Astrocyte (in vitro differentiated cells and primary cell): ENCODE data around the gene MYO1E. TPM values are rescaled to one million over a fixed set of nuclear protein-coding genes. Genes with fewer than 3 reads are reported as not detected.

Source experiments
- DNase-seq: peaks from one replicate; pipeline ENCODE4 v3.0.0-alpha.2; 2010; ENCODE audit warnings: low read depth
- FAIRE-seq: peaks from 2 replicates; lab custom pipeline; 2011; peaks lifted over from hg19 to GRCh38; lab: Jason Lieb, UNC
- H2AFZ ChIP-seq: 2 replicates; pipeline ENCODE4 v1.6.0; 2012; ENCODE audit warnings: low read depth, low read length, inconsistent platforms
- H3K27ac ChIP-seq: 2 replicates; pipeline ENCODE4 v1.5.1; 2011; ENCODE audit warnings: low read depth, low read length, inconsistent platforms
- H3K27me3 ChIP-seq: 2 replicates; pipeline ENCODE4 v1.6.0; 2011; ENCODE audit warnings: low read length, inconsistent platforms; ENCODE audit not compliant: insufficient read depth
- H3K36me3 ChIP-seq: 2 replicates; pipeline ENCODE4 v1.5.1; 2011; ENCODE audit warnings: low read length, inconsistent platforms; ENCODE audit not compliant: insufficient read depth
- H3K4me1 ChIP-seq: 2 replicates; pipeline ENCODE4 v1.5.1; 2011; ENCODE audit warnings: low read length, inconsistent platforms; ENCODE audit not compliant: insufficient read depth
- H3K4me2 ChIP-seq: 2 replicates; pipeline ENCODE4 v1.6.0; 2012; ENCODE audit warnings: low read length, inconsistent platforms
- H3K4me3 ChIP-seq: 2 replicates; pipeline ENCODE4 v1.5.1; 2011; ENCODE audit warnings: low read depth, mild to moderate bottlenecking, low read length, inconsistent platforms; ENCODE audit not compliant: insufficient read depth
- H3K79me2 ChIP-seq: 2 replicates; pipeline ENCODE4 v1.6.0; 2012; ENCODE audit warnings: mild to moderate bottlenecking, low read length, inconsistent platforms; ENCODE audit not compliant: insufficient read depth
- H3K9ac ChIP-seq: 2 replicates; pipeline ENCODE4 v1.6.0; 2012; ENCODE audit warnings: mild to moderate bottlenecking, low read length, inconsistent platforms
- H3K9me3 ChIP-seq: 2 replicates; pipeline ENCODE4 v1.5.1; 2012; ENCODE audit warnings: low read depth, mild to moderate bottlenecking, low read length, inconsistent platforms; ENCODE audit not compliant: insufficient read depth
- H4K20me1 ChIP-seq: 2 replicates; pipeline ENCODE4 v1.6.0; 2012; ENCODE audit warnings: low read length, inconsistent platforms; ENCODE audit not compliant: insufficient read depth
- H3K27ac Mint-ChIP-seq: one replicate; pipeline ENCODE4 v1.8.0; 2021; ENCODE audit warnings: mild to moderate bottlenecking, mixed read lengths; ENCODE audit not compliant: unreplicated experiment
- H3K27me3 Mint-ChIP-seq: one replicate; pipeline ENCODE4 v1.8.0; 2021; ENCODE audit warnings: low read depth, mixed read lengths; ENCODE audit not compliant: unreplicated experiment
- H3K36me3 Mint-ChIP-seq: one replicate; pipeline ENCODE4 v1.8.0; 2021; ENCODE audit warnings: low read depth, mixed read lengths; ENCODE audit not compliant: unreplicated experiment
- H3K4me1 Mint-ChIP-seq: one replicate; pipeline ENCODE4 v1.8.0; 2021; ENCODE audit warnings: low read depth, mixed read lengths; ENCODE audit not compliant: unreplicated experiment
- H3K4me3 Mint-ChIP-seq: one replicate; pipeline ENCODE4 v1.8.0; 2021; ENCODE audit warnings: mild to moderate bottlenecking, moderate library complexity, mixed read lengths; ENCODE audit not compliant: unreplicated experiment
- H3K9me3 Mint-ChIP-seq: one replicate; pipeline ENCODE4 v1.8.0; 2021; ENCODE audit warnings: mild to moderate bottlenecking, mixed read lengths; ENCODE audit not compliant: unreplicated experiment
- CTCF ChIP-seq: IDR thresholded peaks from 2 replicates; pipeline ENCODE4 v1.5.1; 2011; ENCODE audit warnings: low read depth, mild to moderate bottlenecking, inconsistent platforms, low read length, moderate library complexity; ENCODE audit not compliant: insufficient read depth
- EZH2 ChIP-seq: IDR thresholded peaks from 2 replicates; pipeline ENCODE4 v1.6.1; 2012; ENCODE audit warnings: mild to moderate bottlenecking, low read length, inconsistent platforms; ENCODE audit not compliant: insufficient read depth
- total RNA-seq: library from RNA; stranded (reverse); gene quantifications from 2 replicates; pipeline ENCODE4 v1.2.1, GENCODE V29; 2021

The MYO1E gene
- total RNA-seq, 1 donor from 2014 or later = 227 TPM

GRCh38 chr15:59120937-59121336 lies 251.7 kb downstream of the MYO1E start:
- Histone ChIP-seq H3K9ac (no peak overlapping the region), H3K79me2 (no peaks in the 10 kb centered on the region), H3K36me3 (peaks cover 24% of the 10 kb centered on the region), H4K20me1 (no peaks in the 10 kb centered on the region), H3K27ac (no peak overlapping the region), H3K4me1 (no peaks in the 10 kb centered on the region), H3K9me3 (no peaks in the 10 kb centered on the region), H2AFZ (no peak overlapping the region), H3K27me3 (no peaks in the 10 kb centered on the region), H3K4me2 (no peak overlapping the region), H3K4me3 (no peak overlapping the region)
- Mint-ChIP-seq H3K4me1 (no peaks in the 10 kb centered on the region), H3K27me3 (no peaks in the 10 kb centered on the region), H3K27ac (no peak overlapping the region), H3K4me3 (no peak overlapping the region), H3K36me3 (peaks cover 5% of the 10 kb centered on the region), H3K9me3 (no peaks in the 10 kb centered on the region)
- no peak for TF ChIP-seq CTCF
- TF ChIP-seq EZH2 = no peak
- no peak for DNase-seq
- FAIRE-seq = no peak

GRCh38 chr15:59119625-59120024 lies 253.0 kb downstream of the MYO1E start:
- Histone ChIP-seq H3K27ac (no peak overlapping the region), H3K9me3 (no peaks in the 10 kb centered on the region), H3K36me3 (peaks cover 29% of the 10 kb centered on the region), H3K4me3 (no peak overlapping the region), H3K4me1 (no peaks in the 10 kb centered on the region), H3K27me3 (no peaks in the 10 kb centered on the region), H3K9ac (no peak overlapping the region), H4K20me1 (no peaks in the 10 kb centered on the region), H3K79me2 (no peaks in the 10 kb centered on the region), H3K4me2 (no peak overlapping the region), H2AFZ (no peak overlapping the region)
- Mint-ChIP-seq H3K4me3 (no peak overlapping the region), H3K27me3 (no peaks in the 10 kb centered on the region), H3K36me3 (peaks cover 2% of the 10 kb centered on the region), H3K4me1 (no peaks in the 10 kb centered on the region), H3K9me3 (no peaks in the 10 kb centered on the region), H3K27ac (no peak overlapping the region)
- no peak for FAIRE-seq
- no peak for DNase-seq
- no peak for TF ChIP-seq CTCF
- no peak for TF ChIP-seq EZH2

GRCh38 chr15:59116771-59117170 lies 255.9 kb downstream of the MYO1E start:
- H3K9ac ChIP-seq = no peak overlapping the region
- Mint-ChIP-seq H3K4me1 (no peaks in the 10 kb centered on the region), H3K4me3 (no peak overlapping the region), H3K27ac (no peak overlapping the region), H3K36me3 (peaks cover 6% of the 10 kb centered on the region), H3K9me3 (no peaks in the 10 kb centered on the region), H3K27me3 (no peaks in the 10 kb centered on the region)
- H3K4me3 ChIP-seq = no peak overlapping the region
- no peaks in the 10 kb centered on the region for H3K4me1 ChIP-seq
- TF ChIP-seq EZH2 (no peak), CTCF (no peak)
- H2AFZ ChIP-seq = no peak overlapping the region
- H3K36me3 ChIP-seq = peaks cover 33% of the 10 kb centered on the region
- peaks cover 7% of the 10 kb centered on the region for H3K79me2 ChIP-seq
- no peaks in the 10 kb centered on the region for H3K27me3 ChIP-seq
- FAIRE-seq (no peak), DNase-seq (no peak)
- H4K20me1 ChIP-seq = peaks cover 6% of the 10 kb centered on the region
- H3K9me3 ChIP-seq = no peaks in the 10 kb centered on the region
- H3K4me2 ChIP-seq = no peak overlapping the region
- H3K27ac ChIP-seq = no peak overlapping the region
